GM23338 (cell line): ENCODE results near the gene ABCC6.

ENCODE experiments used
- CREB1 ChIP-seq: fragments of 250-450 bp; sonication (Bioruptor Pico); IDR thresholded peaks from 2 replicates; pipeline ENCODE4 v1.5.0; 2020; ENCODE audit warnings: low read depth, mild to moderate bottlenecking, moderate library complexity
- EZH2 ChIP-seq: fragments of 200-600 bp; sonication (generic); IDR thresholded peaks from one replicate; pipeline ENCODE4 v1.8.0; 2017; ENCODE audit warnings: antibody characterized with exemption, mild to moderate bottlenecking, low read depth; ENCODE audit not compliant: unreplicated experiment
- POLR2AphosphoS5 ChIP-seq: IDR thresholded peaks from 2 replicates; pipeline ENCODE4 v1.6.1; 2016; ENCODE audit warnings: antibody characterized with exemption, low read depth
- TF ChIP-seq, protein P1 (sequence below), 2 experiments: fragments of 200-600 bp in 1 of 2; sonication (generic) in 1 of 2; conservative IDR thresholded peaks; 2 replicates each; pipeline versions ENCODE4 v1.5.1 to v1.6.1; 2016 to 2017; ENCODE audit warnings: antibody characterized with exemption in 2 of 2, low read depth in 2 of 2, mild to moderate bottlenecking in 2 of 2, moderate library complexity in 1 of 2
- TF ChIP-seq, protein P2 (sequence below): IDR thresholded peaks from one replicate; pipeline ENCODE4 v1.6.1; 2018; ENCODE audit warnings: antibody characterized with exemption; ENCODE audit not compliant: unreplicated experiment

DNA sequence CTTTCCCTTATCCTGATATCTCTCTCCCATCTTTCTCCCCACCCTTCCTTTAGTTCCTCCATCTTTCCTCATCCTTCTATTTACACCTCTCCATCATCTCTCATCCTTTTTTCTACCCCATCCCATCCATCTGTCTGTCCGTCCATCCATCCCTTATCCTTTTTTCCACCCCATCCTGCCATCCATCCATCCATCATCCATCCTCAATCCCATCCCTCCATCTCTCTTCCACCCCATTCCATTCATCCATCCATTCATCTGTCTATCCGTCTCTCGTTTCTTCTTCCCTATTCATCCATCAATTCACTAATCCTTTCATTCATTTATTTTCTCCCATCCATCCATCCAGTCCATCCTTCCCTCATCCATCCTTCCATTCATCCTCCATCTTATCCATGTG is 68.1 kb downstream of the ABCC6 start:
- no peak for TF ChIP-seq POLR2AphosphoS5
- TF ChIP-seq, protein P1, sequence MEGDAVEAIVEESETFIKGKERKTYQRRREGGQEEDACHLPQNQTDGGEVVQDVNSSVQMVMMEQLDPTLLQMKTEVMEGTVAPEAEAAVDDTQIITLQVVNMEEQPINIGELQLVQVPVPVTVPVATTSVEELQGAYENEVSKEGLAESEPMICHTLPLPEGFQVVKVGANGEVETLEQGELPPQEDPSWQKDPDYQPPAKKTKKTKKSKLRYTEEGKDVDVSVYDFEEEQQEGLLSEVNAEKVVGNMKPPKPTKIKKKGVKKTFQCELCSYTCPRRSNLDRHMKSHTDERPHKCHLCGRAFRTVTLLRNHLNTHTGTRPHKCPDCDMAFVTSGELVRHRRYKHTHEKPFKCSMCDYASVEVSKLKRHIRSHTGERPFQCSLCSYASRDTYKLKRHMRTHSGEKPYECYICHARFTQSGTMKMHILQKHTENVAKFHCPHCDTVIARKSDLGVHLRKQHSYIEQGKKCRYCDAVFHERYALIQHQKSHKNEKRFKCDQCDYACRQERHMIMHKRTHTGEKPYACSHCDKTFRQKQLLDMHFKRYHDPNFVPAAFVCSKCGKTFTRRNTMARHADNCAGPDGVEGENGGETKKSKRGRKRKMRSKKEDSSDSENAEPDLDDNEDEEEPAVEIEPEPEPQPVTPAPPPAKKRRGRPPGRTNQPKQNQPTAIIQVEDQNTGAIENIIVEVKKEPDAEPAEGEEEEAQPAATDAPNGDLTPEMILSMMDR (conservative IDR thresholded peaks at IDR 0.05; ENCODE audit: low read depth in 2 of 2): no peak
- no peak for TF ChIP-seq EZH2
- TF ChIP-seq, protein P2, sequence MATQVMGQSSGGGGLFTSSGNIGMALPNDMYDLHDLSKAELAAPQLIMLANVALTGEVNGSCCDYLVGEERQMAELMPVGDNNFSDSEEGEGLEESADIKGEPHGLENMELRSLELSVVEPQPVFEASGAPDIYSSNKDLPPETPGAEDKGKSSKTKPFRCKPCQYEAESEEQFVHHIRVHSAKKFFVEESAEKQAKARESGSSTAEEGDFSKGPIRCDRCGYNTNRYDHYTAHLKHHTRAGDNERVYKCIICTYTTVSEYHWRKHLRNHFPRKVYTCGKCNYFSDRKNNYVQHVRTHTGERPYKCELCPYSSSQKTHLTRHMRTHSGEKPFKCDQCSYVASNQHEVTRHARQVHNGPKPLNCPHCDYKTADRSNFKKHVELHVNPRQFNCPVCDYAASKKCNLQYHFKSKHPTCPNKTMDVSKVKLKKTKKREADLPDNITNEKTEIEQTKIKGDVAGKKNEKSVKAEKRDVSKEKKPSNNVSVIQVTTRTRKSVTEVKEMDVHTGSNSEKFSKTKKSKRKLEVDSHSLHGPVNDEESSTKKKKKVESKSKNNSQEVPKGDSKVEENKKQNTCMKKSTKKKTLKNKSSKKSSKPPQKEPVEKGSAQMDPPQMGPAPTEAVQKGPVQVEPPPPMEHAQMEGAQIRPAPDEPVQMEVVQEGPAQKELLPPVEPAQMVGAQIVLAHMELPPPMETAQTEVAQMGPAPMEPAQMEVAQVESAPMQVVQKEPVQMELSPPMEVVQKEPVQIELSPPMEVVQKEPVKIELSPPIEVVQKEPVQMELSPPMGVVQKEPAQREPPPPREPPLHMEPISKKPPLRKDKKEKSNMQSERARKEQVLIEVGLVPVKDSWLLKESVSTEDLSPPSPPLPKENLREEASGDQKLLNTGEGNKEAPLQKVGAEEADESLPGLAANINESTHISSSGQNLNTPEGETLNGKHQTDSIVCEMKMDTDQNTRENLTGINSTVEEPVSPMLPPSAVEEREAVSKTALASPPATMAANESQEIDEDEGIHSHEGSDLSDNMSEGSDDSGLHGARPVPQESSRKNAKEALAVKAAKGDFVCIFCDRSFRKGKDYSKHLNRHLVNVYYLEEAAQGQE: no peak
- no peak for TF ChIP-seq CREB1 (CRISPR knock-in tag)
